GM21529 (cell line): ENCODE measurements around the gene TNS4.

Experiments
- ATAC-seq: cut with Tn5 transposase; IDR thresholded peaks from one replicate; pipeline ENCODE4 v1.9.1; 2021; ENCODE audit not compliant: unreplicated experiment

The TNS4 gene

DNA sequence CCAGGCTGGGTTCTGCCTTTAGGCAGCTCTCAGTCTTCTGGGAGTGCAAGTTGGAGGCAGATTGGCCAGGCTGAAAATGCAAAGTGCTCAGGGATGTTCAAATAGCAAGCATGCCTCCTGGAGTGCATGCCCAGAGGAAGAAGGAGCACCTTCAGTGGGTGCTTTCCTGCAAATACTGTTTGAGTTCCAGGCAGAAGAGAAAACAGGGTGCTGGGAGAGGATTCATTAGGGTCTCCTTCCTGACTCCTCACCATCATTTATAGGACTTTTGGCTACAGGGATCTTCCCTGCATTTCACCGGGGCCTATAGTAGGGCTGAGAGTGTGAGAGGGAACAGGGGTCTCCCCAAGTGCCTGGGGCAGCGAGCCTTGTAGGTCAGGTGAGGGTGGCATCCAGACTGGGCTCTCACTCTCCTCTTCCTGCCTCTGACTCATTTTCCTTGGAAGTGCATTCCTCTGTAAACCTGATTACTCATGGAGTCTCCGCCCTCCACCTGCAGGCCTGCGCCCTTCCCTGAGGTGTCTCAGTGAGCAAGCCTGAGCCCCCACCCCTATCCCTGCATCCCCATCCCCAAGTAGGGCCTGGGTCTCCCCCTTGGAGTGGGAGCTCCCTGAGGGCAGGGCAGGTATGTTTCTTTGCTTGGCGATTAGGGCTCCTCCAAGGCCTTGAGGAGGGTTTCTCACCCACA is 17.1 kb upstream of the TNS4 start:
- ATAC-seq: no peak

DNA sequence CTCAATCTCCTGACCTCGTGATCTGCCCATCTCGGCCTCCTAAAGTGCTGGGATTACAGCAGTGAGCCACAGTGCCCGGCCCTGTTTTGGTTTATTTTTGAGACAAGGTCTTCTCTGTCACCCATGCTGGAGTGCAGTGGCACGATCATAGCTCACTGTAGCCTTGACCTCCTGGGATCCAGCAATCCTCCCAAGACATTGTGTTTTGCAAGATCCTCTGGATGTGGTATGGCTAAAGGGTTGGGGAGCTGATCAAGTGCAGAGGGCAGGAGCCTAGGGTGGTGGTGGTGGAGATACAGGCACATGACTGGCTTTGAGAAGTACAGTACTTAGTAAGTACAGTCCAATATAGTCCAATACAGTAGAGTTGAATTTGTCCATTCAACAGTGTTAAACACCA is 16.6 kb upstream of the TNS4 start:
- no peak for ATAC-seq

DNA sequence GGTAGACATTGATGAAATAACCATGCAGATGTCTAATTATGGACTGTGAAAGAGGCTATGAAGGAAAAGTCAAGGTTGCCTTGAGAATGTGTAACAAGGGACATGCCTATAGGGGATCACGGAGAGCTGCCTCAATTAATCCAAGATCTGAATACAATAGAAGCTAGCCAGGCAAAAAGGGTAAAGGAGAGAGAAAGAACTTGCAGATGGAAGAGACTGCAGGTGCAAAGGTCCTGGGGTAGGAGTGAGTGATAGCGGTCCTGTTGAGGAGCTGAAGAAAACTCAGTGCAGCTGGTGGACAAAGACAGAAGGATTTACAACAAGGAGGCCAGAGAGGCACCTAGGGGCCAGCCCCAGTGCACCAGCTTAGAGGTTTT is 15.9 kb upstream of the TNS4 start:
- no peak for ATAC-seq

DNA sequence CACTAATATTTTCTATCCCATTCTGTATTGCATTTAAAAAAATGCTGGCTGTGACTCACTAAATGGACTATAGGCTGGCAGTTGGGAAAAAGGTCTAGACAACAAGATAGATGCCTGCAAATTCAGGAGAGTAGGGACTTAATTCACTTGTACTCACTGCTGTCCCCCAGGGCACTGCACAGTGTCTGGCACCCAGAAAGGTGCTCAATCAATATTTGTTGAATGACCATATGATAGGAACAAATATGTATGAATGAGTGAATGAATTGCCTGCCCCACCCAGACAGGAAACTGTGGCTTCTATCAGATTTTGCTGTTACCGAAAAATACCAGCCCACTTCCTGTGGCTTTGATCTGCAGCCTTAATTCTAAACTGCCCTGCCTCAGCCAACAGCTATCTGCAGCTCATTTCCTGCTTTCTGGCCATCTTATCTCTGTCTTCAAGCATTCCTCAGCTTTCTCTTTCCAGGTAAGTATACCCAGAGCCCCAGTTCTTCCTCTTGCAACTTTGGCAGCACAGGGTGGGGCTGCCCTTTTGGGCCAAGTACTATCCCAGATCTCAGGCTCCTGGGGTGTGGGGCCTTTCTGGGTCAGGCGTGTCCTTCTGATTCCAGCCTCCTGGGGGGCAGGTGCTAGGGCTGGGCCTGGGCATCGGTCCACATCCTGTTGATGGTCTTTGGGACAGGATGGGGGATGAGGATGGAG is 15.3 kb upstream of the TNS4 start:
- ATAC-seq: no peak

DNA sequence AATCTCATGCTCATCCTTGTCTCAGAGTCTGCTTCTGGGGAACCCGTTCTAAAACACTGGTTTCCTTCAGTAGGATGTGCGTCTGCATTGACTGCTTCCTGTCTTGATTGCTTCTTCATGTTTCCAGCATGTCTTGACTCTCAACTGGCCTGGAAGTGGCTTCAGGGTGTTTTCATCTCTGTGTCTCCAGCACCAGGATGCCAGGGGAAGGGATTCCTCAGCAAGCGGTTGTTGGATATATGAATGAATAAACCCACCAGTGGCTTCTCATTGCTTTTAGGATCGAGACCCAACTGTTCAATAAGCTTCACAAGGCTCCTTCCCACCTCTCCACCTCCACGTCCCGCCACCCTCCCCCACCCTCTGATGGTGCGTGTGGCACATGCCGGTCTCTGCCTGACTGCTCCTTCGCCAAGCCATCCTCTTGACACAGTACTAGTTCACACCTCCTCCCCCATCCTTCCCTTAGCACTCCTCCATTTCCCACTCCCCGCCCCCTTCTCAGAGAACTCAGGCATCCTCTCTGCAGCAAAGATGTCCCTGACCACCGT is 14.1 kb upstream of the TNS4 start:
- ATAC-seq: no peak

DNA sequence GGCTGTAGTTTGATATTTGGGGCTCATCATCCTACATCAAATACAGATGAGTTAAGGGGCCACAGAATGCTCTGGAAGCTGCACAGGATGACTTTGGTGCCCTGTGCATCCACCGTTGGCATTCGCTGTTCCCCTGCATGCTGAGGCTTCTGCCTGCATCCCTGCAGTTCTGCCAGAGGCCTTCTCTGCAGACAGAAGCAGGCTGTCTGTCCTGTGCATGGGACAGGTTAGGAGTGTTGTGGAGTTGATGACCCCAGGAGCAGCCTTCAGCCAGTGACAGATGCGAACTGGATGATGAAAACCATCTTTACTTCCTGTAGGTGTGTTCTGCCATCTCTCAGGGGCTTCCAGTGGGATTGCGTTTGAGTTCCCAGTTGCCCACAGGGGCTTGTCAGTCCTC is 13.6 kb upstream of the TNS4 start:
- ATAC-seq: no peak

DNA sequence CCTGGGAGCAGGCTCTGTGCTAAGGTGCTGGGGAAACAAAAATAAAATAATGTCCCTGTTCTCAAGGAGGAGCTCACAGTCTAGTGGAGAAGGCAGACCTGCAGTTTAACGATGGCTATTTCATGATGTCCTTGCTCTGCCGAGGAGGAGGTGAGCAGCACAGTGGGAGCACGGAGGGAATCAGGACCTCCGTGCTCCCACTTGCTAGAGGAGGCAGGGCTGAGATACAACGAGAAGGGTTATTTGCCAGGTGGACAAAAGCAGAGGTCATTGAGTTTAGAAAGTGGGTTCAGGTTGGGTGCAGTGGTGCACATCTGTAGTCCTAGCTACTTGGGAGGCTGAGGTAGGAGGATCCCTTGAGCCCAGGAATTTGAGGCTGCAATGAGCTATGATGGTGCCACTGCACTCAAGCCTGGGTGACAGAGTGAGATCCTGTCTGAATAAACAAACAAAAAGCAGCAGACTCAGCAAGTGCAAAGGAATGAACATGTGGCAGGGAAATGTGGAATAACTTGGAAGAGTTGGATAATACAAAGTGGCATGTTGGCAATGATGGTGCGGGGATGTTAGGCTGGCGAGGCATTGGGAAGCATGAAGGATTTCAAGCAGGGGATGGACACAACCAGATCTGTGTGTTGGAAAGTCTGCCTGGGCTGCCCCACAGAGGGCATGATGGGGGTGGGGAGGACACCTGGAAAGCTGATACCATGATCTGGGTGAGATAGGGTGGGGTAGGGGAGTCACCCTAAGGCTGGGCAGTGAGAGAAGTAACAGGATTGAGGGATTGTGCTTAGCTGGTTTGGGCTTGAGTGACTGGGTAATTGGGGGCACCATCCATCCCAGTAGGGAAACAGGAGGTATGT is 12.8 kb upstream of the TNS4 start:
- no peak for ATAC-seq

DNA sequence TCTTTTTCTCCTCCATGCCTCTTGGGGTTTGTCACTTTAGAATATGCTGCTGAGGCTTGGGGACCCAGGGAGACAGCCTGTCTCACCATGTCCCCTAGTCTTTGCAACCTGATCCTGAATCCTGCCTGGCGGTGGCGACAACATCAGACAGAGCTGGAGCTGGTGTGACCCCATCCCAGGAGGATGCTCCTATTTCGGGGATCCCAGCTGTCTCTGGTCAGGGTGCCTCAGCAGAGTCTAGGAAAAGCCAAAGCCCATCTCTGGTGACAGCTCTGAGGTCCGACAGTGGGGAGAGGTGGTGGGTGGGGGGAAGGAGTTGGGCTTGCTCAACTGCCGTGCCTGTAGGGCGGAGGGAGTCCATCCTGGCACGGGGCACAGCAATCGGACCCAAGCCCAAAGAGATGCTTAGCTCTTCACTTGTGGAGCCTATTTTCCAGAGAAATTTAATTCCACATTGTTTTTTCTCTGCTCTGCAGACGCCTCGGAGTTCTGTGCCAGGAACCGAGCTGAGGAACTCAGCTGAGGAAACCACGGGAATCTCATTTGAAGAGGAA is 10.3 kb upstream of the TNS4 start:
- ATAC-seq: no peak

DNA sequence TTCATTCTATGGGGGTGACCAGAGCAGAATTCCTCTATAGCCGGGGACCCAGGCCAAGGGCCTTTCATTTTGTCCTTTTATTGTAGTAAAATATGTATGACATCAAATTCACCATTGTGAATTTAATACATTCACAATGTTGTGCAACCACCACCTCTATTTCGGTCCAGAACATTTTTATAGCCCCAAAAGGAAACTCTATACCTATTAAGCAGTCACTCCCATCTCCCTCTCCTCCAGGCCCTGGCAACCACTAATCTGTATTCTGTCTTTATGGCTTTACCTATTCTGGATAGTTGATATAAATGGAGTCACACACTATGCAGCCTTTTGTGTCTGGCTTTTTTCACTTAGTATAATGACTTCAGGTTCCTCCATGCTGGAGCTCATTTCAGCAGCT is 9.7 kb upstream of the TNS4 start:
- ATAC-seq: no peak

DNA sequence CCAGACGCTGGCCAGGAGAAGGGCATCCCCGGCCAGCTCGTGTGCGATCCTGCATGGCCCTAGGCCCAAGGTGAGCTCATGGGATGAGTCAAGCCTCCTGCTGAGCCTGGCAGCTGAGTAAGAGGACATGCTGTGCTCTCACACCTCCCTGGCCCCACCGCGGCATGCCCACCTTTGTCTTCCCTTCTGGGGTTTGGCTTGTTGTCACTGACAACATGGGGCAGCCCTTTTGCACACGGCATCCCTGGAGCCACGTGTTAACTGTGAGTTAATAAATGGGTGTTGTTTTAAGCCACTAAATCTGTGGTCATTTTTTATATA is 8.9 kb upstream of the TNS4 start:
- no peak for ATAC-seq

DNA sequence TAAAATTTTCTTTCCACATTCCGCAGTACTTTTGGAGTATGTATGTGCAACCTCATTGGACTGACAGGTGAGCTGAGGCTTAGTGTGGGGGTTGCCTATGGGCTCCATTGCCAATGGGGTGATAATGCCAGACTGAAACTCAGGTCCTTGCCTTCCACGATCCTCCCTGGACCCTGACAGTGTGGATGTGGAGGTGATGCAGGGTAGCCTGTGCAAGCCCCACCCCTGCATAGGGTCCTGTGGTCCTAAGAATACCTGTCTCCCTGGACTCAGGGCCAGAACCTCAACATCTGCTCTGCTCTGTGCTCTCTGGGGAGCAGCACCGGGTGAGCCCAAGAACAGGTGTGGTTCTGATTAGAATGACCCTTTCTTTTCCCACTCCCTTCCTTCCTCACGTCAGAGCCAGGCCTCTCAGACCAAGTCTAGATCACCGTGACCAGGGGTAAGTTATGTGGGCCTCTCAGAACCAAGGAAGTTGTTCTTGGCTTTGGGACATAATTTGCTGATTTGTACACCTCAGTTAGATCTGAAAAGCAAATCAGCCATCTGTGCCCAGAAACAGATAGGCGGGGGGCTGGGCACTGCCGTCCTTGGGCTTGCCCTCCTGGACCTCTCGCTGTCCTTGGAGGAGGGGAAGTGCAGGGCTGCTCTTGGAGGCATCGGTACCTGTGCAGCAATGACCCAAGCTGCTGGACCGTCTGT is 8.4 kb upstream of the TNS4 start:
- no peak for ATAC-seq

DNA sequence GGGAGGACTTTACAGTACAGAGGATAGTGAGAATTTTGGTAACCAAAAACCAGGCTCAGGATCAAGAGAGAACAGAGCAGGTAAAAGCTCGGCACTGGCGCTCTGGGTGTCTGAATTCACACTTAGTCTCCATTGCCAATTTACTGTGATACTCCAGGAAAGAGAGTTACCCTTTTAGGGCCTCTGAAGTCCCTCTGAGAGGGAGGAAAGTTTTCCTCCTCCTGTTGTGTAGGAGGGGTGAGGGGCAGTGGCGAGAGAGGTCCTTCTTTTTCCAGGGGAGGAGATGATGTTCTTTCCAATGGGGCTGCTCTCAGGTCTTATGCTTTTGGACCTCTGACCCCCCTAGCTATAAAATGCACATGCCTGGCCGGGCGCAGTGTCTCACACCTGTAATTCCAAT is 5.4 kb upstream of the TNS4 start:
- no peak for ATAC-seq

DNA sequence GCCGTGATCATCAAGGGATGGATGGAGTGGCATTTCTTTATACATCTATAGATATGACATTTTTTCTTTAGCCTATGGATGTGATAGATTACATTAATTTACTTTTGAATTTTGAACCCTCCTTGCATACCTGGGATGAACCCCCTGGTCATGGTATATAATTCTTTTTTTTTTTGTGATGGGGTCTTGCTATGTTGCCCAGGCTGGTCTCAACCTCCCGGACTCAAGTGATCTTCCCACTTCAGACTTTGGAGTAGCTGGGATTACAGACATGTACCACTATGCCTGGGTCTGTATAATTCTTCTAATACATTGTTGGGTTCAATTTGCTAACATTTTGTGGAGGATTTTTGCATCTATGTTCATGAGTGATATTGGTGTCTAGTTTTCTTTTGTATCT is 1.7 kb upstream of the TNS4 start:
- no peak for ATAC-seq

DNA sequence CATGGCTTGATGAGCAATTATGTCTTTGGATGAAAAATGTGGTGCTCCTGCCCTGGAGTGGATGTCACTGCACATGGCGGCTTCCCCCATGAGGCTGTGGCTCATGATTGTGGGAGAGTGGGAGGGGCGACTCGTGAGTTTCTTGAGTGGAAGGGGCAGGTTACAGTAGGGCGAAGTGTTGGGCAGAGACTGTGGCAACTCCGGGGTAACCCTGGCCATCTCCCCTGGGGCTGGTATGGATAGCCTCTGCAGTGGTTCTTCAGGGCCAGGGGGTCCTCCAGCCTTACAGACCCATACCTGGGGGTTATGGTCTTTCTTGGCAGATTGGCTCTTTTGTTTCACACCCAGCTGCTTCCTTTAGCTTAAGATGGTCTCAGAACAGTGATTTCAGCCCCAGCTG is 1.3 kb upstream of the TNS4 start:
- no peak for ATAC-seq

DNA sequence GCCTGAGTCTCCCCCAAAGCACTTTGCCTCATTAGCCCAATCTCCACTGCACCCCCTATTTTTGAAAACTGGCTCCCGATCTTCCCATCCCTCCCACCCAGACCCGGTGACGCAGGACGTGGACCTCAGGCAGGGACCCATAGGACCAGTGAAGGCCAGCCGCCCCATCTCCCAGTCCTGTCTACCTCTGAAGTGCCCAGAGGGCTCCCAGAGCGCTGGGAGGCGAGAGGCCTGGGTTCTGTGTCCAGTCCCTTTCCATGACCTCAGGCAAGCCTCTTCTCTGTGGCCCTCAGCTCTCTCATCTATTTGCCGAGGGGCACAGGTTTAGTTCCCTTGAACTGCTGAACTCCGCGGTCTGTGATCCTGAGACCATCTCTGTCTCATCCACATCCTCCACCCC is 714 bp downstream of the TNS4 start:
- no peak for ATAC-seq

DNA sequence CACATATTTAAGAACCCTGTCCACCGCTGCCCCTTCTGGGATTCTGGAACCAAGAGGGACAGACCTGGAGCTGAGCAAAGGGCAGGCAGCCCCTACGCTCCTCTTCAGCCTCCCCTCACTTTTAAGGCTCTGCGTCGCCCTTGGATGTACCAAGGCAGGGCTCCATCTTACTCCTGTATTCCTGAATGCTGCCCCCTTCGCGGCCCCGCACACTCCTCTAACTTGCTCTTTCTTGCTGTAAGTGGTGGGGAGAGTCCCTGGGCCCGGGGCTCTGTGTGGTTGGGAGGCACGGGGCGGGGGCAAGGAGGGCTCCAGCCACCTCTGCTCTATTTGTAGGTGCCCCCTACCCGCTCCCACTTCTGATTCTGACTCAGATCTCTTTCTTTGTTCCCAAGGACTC is 1.2 kb downstream of the TNS4 start:
- ATAC-seq: no peak

DNA sequence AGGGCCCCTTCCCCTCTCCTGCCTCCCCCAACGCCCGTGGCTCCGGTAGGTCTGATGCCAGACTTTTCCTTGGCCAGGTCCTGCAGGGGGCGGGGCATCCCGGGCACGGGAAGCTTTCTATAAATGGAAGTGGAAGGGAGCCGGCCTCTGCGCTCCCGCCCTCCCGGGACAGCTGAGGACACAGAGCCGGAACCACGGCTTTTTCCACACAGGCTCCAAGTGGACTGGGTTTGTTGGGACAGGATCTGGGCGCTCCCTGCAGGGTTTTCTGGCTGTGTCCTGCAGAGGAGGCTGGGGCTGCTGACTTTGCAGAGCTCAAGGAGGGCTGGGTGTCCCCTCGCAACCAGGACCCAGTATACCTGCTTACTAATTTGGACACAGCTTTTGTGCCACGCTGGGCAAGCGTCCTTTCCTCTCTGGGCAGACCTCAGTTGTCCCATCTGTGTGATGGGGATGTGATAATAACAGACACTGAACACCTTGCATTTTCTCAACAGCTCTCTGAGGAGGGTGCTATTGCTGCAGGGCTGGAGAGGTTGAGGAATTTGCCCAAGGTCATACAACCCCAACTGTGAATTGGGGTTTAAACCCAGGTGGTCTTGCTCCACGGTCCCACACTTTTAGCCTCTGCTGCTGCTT is 1.8 kb downstream of the TNS4 start:
- no peak for ATAC-seq

DNA sequence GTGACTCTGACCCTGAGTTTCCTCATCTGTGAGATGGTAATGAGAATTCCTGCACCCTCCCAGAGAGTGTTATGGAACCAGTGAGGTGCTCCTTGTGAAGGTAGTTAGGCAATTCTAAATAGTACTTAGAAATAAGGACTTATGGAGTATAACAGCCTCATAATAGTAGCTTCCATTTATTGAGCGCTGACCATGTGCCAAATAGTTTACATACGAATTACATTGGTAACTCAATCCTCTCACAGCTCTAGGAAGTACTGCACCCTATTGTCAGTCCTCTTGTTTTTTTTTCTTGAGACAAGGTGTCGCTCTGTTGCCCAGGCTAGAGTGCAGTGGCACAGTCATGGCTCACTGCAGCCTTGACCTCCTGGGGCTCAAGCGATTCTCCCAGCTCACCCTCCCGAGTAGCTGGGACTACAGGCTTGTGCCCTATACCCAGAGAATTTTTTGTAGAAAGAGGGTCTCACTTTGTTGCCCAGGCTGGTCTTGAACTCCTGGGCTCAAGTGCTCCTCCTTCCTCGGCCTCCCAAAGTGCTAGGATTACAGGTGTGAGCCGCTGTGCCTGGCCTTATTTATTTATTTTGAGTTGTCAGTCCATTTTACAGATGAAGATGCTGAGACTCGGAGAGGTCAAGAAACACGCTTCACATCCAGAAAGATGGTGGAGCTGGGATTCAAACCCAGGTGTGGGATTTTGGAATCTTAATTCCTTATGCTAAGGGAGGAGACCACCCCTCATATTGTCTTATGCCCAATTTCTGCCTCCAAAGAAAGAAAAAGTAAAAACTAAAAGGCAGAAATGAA is 2.9 kb downstream of the TNS4 start:
- no peak for ATAC-seq

DNA sequence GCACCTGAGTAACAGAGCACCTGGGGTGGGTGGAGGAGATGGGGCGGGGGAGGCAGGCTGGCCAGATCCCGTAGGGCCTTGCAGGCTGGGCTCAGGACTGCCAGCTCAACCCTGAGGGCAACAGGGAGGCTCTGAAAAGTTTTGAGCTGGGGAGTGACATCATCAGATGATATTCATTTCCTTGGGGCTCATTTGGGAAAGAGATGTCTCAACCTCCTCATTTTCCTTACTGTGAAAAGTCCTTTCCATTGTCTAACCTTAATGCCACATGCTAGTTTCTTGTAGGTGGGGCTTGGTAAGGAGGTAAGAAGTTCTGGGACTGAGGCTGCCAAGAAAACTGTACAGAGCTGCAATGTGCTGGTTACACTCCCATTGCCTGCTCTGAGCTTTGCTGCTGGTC is 3.7 kb downstream of the TNS4 start:
- no peak for ATAC-seq
